Measurements from ENCODE around the gene FRS3. TPM values are rescaled to one million over a fixed set of nuclear protein-coding genes. Genes with fewer than 3 reads are reported as not detected.

FRS3 gene
- polyA plus RNA-seq, 1 donor = 6.3 TPM

DNA sequence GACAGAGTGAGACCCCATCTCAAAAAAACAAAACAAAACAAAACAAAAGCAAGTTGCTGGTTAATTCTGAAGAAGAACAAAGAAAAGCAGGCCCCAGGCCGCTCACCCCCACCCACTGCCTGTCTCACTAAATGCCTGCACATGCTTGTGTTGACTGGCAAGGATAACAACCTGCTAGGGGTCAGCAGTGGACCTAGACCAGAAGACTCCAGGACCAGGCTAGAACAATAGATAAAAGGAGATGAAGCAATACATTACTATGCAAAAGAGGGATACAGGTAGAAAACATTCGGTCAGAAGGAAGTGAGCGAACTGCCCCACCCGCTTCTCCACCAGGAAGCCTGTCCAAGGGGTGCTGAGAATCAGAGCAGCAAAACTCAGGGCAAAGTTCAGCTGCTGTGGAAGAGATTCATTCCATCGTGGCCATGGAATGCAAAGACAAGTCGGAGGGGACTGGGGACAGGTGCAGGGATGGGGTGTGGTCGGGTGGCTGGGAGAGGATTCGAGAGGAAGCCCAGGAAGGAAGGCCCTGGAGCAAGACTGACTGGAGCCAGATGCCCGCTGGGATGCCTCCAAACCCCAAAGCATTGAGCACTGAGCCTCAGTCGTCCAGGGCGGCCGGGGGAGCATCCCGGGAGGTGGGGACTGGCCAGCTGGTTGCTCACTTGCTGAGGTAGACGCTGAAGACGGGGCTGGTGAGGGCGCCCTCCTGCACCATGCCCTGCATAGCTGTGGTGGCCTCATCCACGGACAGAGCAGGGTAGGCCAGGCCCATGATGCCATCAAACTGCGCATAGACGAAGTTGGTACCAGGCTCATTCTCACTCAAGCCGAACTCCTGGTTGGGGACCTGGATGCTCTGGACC, 37.8 kb downstream of the FRS3 start:
- no peak for DNase-seq (ENCODE audit: low read depth)

- DNase-seq (ENCODE audit: low read depth) = no peak
These were observed 39.1 kb downstream of the FRS3 start for GRCh38 chr6:41740366-41741162.

DNA sequence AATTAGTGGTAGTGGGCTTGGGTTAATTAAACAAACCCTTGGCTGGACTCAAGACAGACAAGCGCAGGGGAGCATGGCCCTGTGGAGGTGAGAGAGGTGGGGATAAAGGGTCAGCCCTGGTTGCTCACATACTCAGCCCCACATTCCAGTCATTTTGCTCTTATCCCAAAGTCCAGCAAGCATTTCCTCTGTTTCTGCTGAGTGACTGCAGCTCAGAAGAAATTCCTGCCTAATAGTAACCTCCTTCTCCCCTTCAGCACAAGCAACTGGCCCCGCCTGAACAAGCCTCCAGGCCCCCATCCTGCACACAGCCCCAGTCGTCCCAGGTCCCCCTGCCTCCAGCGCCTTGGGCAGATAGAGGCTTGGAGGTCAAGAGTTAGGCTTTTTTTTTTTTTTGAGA, 40.7 kb downstream of the FRS3 start:
- DNase-seq (ENCODE audit: low read depth) = no peak

DNA sequence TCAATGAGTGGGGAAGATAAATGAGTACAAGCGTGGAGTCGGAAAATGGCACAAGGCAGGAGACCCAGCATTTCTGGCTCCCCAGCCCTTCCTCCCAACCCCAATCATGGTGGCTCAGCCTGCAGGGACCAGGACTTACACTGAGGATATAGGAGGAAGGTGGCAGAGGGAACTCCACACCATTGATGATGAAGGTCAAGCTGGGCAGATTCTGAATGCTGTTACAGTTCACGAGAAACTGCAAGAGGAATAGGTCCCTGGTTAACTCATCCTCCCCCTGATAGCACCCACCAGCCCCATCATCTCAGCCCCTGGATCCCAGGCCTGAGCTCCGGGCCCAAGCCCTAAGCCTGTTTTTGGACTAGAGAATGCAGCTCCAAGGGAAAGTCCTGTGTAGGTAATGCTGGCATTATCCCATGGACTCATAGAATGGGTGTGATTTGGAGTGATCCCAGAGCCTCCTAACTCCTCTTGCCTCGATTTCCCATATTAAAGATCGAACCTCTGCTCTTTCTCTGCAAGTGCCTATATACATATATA, 42.0 kb downstream of the FRS3 start:
- no peak for DNase-seq (ENCODE audit: low read depth)

DNA sequence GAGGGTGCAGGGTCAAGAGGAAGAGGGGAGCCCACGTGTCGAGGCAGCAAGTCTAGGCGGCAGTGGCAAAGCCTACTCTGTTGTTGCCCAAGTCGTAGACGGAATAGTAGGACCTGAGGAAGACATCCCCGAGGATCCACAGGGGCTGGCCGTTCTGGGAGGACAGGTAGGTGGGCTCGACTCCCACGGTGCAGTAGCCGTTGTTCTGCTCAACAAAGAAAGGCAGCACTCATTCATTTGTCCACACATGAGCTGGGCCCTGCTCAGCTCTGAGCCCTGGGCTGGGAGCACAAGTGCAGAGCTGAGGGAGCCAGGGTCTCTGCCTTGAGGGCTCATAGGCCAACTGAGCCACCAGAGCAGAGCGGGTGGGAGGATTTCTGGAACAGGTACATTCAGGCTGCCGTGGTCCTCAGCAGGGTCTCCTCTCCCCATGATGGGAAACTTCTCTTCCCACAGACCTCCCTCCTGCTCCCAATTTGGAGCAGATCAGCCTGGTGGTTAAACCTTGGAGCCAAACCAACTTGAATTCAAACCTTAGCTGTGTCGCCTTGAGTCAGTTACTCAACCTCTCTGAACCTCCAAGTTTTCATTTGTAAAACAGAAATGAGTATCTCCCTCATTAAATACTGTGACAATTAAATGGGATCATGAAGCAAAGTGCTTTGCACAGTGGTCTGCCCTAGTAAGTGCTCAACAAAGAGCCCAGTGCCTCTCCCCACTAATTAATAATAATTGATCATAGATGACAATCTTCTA, 42.7 kb downstream of the FRS3 start:
- DNase-seq (ENCODE audit: low read depth) = no peak

- DNase-seq (ENCODE audit: low read depth) = no peak
These were observed 43.4 kb downstream of the FRS3 start for GRCh38 chr6:41736186-41736733.

DNA sequence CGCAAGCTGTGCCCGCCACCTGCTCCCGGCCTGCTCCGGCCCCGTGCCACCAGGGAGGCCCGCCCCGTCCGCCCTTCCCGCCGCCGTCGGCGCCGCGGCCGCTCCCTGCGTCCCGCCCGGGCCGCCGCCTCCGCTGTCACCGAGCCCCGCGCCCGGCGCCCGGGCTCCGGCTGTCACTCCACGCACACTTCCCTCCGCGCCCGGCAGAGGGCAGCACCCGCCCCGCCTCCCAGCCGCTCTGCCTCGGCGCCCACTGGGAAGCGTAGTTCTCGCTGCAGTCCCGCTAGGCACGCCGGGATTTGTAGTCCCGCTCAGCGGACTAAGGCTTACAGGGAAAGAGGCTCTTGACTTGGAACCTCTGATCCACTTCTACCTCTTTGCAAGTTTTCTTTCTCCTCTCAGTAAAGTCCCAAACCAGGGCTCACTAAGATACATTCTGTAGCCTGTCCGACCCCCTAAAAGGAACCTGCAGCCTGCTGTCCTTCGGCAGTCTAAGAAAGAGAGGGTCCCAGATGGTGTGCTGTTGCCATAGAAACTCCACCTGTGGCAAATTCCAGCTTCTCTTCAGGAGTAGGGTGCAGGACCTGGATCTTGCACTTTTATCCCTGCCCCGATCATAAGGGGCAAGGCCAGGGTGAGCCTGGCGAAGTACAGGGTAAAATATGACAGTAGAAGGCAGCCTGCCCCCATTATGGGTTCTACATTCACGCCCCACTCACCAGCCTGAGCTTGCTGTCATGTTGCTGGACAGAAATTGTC, 44.1 kb downstream of the FRS3 start, which contains the start of gene TFEB:
Gene TFEB, minus strand, starts transcription at position 182 of the 759 bp plus-strand sequence. CDS start 44,395 bp downstream, outside the sequence.
- peak; percentile 81 for DNase-seq (ENCODE audit: low read depth)

GRCh38 chr6:41734666-41735426, 44.9 kb downstream of the FRS3 start:
- peak; percentile 44 for DNase-seq (ENCODE audit: low read depth)

DNA sequence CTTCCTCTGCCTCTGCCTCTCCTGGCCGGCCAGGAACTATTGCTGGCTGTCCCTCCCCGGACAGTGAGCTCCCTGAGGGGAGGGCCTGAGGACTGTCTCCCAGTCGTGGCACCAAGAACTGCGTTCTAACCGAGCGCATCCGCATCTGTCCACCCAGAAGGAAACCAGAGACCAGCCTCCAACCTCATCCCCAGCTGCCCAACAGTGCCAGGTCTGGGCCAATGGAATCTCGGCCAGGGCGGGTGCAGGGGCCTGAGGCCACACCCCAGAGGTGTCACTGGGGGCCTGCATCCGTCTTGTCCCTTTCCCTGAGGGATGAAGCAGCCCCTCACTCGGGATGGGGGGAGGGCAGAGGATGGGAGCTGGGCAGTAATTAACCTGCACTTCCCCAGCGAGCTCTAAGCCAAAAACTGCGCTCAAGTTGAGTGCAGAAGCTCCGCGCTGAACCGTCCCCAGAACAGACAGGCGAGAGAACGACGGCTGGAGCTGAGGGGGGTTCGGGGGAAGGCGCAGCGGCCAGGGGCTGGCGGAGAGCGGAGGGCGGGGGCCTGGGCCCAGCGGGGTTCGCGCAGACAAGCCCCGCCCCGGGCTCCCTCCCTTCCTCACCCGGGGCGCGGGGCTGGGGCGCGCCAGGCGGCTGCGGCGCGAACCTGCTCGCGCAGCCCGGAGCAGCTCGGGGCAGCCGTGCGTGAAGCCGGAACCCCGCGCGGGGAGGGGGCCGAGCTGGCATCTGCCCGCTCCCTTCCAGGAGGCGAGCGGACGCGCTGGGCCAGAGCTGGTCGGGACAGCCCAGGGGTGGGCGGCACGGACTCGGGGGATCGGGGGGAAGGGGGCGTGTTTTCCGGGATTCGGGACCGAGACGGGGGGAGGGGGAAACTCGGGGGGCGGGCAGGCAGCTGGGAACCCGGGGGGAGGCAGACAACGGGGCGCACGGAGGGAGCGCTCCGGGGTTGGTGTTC, 45.7 kb downstream of the FRS3 start:
- peak; percentile 48 for DNase-seq (ENCODE audit: low read depth)

DNA sequence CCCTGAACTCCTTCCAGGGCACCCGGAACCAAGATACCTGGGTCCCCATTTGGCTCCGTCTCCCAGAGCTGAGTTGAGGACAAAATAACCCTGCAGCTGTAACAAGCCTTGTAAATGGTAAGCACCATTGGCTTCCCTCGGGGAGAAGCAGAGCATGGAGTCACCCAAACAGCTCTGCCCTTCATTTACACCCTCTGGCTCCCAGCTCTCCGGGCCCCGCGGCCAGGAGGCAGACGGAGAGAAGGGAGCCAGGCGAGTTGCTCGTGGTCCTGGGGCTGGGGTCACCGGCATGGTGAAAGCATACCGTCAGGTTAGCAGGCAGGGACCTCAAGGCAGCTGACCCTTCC, 46.4 kb downstream of the FRS3 start:
- no peak for DNase-seq (ENCODE audit: low read depth)

- DNase-seq (ENCODE audit: low read depth) = no peak
These were observed 46.9 kb downstream of the FRS3 start for GRCh38 chr6:41732591-41733359.

DNA sequence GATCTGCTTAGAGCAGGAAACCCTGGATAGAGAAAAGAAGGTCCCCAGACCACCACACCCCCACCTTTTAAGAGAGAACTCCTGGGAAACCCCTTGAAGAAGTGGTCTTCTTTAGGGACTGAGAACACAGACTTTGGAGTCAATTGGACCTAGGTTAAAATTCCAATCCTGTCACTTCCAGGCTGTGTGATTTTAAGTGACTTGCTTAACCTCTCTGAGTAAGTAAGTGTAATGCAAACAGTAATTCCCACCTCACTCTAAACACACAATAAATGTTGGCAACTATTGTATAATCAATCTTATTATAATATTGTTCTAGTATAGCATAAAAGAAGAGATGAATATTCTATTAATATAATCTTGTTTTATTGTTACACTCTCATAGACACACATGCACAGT, 47.6 kb downstream of the FRS3 start:
- DNase-seq (ENCODE audit: low read depth) = no peak

GRCh38 chr6:41731561-41732086, 48.1 kb downstream of the FRS3 start:
- no peak for DNase-seq (ENCODE audit: low read depth)

- no peak for DNase-seq (ENCODE audit: low read depth)
These were observed 48.9 kb downstream of the FRS3 start for GRCh38 chr6:41730531-41731436.

DNA sequence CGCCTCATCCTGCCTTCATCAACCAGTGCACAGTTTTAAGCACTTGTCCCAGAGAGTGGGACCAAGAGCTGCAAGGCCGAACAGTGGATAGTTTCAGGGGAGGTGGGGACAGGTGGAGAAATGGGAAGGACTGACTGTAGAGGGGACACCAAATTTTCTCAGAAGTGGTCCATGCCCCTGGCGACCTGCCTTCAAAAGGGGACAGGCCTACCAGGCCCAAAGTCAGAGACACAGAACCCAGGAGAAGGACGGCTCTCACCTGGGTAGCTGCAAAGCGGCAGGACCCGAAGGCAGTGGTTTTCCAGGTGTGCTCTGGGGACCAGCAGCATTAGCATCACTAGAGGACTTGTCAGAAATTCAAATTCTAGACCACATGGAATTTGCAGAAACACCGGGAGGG, 50.1 kb downstream of the FRS3 start:
- DNase-seq (ENCODE audit: low read depth) = no peak

DNA sequence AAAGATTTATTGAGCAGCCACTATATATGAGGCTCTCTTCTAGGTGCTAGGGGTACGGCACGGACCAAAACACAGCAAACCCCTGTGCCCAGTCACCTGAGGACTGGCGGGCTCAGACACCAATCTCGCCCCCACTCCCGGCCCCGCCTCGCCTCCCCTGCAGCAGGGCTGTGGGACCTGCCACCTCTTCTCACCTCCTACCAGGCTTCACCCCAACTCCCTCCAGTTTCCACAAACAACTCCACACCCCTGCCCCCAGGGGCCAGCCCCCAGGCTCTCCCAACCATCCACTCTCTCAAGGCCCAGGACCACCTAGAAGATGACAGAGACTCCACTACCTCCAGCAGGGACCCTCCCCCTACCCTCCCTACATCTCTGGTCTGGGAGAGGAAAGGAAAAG, 50.7 kb downstream of the FRS3 start:
- DNase-seq (ENCODE audit: low read depth) = no peak

All from forelimb muscle (tissue), 1 donor.